Epidermal melanocyte (primary cell): ENCODE data around the gene ZNF407.

Experiments used
- DNase-seq: peaks from one replicate; pipeline ENCODE4 v3.0.0; 2011; ENCODE audit warnings: low spot score; ENCODE audit not compliant: insufficient read length

Gene ZNF407

DNA sequence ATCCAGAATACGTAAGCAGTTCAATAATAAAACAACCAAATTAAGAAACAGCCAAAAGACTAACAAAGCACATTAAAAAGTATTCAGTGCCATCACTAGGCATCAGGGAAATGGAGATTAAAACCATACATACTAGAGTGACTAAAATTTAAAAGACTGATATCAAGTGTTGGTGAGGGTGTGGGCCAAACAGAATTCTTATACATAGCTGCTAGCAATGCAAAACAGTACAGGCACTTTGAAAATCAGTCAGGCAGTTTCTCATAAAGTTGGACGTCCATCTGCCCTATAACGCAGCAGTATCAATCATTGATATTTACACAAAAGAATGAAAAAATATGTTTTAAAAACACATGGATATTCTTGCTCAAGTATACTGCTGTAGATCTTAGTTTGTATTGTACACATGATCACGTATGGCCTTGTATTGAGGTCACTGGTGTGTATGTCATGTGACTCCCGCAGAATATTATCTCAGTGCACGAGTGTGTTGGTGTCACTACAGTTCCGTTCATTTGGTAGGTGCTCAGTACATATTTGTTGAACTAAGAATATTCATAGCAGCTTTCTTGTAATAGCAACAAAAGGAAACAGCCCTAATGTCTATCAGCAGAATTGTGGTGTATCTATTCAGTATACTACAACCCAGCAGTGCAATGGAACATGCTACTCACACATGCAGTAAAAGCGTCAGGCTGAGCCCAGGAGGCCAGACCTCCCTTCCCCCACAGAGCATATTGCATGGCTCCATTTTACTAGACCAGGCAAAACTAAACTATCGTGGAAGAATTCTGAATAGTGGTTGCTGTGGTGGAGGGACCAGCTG is 28.6 kb downstream of the ZNF407 start:
- no peak for DNase-seq

DNA sequence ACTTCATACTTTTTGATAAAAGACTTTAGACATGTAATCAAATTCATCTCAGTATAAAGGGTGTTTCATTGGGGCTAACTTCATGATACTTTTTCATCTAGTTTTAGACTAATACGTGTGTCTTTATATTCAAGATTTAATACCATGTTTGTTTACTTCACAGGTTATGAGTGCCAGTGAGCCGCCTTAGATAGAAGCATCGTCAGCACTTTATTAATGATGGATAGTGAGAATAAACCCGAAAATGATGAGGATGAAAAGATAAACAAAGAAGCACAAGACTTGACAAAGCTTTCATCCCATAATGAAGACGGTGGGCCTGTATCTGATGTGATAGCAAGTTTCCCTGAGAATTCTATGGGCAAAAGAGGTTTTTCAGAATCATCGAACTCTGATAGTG is 33.1 kb downstream of the ZNF407 start:
- DNase-seq, result no peak

GRCh38 chr18:74631212-74631611 is 33.5 kb downstream of the ZNF407 start:
- DNase-seq, result no peak

DNA sequence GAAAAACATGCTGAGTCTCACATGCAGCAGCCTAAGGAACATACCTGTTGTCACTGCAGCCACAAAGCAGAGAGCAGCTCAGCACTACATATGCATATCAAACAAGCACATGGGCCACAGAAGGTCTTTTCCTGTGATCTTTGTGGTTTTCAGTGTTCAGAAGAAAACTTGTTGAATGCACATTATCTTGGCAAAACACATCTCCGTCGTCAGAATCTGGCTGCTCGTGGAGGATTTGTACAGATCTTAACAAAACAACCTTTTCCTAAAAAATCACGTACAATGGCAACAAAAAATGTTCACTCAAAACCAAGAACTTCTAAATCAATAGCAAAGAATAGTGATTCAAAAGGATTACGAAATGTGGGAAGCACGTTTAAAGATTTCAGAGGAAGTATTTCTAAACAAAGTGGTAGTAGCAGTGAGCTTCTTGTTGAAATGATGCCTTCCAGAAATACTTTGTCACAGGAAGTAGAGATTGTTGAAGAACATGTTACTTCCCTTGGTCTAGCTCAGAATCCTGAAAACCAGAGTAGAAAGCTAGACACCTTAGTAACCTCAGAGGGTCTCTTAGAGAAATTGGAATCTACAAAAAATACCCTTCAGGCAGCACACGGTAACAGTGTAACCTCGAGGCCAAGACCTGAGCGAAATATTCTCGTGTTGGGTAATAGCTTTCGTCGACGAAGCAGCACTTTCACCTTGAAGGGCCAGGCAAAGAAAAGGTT is 34.1 kb downstream of the ZNF407 start:
- no peak for DNase-seq

- no peak for DNase-seq
Measured at GRCh38 chr18:74632351-74632679, 34.6 kb downstream of the ZNF407 start.

- no peak for DNase-seq
Measured at GRCh38 chr18:74632856-74633255, 35.2 kb downstream of the ZNF407 start.

GRCh38 chr18:74633652-74634352 is 36.1 kb downstream of the ZNF407 start:
- no peak for DNase-seq

DNA sequence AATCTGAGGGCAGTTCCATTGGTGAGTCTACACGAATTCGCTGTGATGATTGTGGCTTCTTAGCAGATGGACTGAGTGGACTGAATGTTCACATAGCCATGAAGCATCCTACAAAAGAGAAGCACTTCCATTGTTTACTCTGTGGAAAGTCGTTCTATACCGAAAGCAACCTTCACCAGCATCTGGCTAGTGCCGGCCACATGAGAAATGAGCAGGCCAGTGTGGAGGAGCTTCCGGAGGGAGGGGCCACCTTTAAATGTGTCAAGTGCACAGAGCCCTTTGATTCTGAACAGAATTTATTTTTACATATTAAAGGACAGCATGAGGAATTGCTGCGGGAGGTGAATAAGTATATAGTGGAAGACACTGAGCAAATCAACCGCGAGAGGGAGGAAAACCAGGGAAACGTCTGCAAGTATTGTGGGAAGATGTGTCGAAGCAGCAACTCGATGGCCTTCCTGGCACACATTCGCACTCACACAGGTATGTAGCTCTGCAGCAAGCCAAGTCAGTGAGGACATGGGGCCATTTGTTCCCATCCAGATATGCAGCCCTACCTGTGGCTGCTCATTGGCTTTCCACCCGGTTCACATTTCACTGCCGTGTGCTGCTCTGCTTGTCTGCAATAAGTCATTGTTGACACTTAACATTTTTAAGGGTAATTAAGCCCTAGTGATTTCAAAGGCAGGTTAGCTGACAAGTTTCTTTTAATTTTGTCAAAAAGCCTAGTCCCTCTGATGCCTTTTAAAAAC is 37.7 kb downstream of the ZNF407 start:
- DNase-seq, result no peak

DNA sequence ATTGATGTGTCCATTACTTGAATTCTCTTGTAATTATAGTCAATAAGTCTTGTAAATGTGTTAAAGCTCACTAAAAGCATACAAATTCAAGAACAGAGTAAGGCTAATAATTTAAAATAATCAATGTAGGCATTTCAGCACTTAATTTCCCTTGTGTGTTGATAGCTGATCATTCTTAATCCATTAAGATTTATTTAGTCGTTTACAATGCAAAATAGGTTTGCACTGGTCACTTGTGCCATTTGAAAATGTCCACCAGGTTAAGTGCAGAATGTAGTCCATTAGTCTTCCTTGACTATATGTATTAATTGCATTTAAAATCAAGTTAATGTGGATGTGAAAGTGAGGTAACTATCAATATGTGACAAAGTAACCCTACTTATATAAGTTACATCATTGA is 39.4 kb downstream of the ZNF407 start:
- DNase-seq, result no peak

GRCh38 chr18:74638210-74638609 is 40.5 kb downstream of the ZNF407 start:
- no peak for DNase-seq

DNA sequence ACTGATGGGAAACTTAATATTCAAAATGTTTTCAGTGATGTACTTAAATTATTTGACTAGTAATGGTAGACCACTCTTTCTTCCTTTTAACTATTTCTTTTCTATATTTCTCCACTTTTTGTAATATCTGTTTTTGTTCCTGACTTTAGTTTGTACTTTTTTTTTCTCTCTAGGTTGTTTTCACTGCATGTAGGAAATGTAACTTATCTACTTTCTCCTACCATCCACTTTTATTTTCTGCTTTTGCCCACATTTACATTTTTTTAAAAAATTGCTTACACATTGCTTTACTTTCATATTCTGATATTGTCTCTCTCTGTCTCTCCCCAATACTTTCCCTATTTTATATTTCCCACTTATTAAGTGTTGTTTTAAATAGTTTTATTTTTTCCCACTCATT is 47.0 kb downstream of the ZNF407 start:
- no peak for DNase-seq

- no peak for DNase-seq
Measured at GRCh38 chr18:74645679-74646078, 48.0 kb downstream of the ZNF407 start.

- DNase-seq, result no peak
Measured at GRCh38 chr18:74651327-74652128, 53.9 kb downstream of the ZNF407 start.

DNA sequence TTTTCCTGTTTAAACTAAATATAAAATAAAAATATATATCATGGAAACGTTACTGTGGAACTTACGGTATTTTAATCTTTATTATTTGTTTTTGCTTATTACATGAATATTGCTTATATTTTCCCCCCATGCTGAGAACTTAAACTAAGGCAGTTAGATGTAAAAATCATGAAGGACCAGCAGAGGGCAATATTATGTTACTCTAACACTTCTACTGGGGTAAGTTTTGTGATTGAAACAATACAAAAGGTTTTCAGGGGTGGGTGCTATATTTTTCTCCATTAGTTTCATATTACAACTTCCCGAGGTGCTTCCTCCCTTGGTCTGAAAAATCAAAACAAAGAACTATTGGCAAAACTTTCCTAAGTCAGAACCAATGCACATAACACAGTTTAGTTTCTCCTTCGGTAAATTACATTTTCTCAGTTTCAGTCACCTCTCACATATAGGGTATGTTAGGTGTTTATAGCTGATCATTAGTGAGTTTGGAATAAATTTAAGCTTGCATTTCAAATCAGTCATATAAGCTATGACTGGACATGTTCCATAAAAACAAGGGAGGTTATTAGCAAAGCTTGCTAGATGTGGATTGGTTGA is 54.8 kb downstream of the ZNF407 start:
- DNase-seq, result peak; percentile 26

- no peak for DNase-seq
Measured at GRCh38 chr18:74654638-74655037, 57.0 kb downstream of the ZNF407 start.

DNA sequence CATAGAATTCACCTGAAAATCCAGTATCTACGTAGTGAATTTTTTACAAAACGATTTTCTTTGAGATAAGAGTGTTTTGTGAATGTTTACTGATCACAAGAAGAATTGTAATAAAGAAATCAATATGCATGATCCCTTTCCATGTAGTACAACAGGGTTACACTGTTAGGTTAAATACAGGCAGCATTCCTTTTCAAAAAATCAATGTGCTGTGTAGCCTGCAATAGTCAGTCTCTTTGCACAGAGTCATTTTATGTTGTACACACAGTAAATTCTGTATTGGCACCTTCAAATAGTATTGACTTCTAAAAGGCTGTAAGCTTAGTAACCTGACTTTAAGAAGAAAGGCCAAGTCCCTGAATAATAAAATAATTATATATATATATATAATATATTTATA is 63.3 kb downstream of the ZNF407 start:
- DNase-seq, result no peak

GRCh38 chr18:74661691-74662090 is 64.0 kb downstream of the ZNF407 start:
- DNase-seq, result no peak

GRCh38 chr18:74662622-74663021 is 65.0 kb downstream of the ZNF407 start:
- DNase-seq, result no peak

- DNase-seq, result no peak
Measured at GRCh38 chr18:74665346-74665745, 67.7 kb downstream of the ZNF407 start.

- DNase-seq, result no peak
Measured at GRCh38 chr18:74665905-74666304, 68.2 kb downstream of the ZNF407 start.
